ENCODE measurements around the gene SNX32. TPM values are rescaled to one million over a fixed set of nuclear protein-coding genes. Genes with fewer than 3 reads are reported as not detected.

SNX32 gene
- total RNA-seq, 1 experiment from 2014 or later: not detected

GRCh38 chr11:65794570-65795510 is 38.9 kb upstream of the SNX32 start:
- BruUV-seq (replicated peaks): no TSS peak
- H4K20me1 ChIP-seq (ENCODE audit: insufficient read depth): no peaks in the 10 kb centered on the region
- no peak overlapping the region for H3K9ac ChIP-seq (ENCODE audit: low read length)
- ChIA-PET RAD21 (ENCODE audit: low non-redundant PET in 1 of 2, low total read pairs in 2 of 2, uncharacterized antibody in 2 of 2, unreplicated experiment in 2 of 2) (no interaction called here), CTCF (no interaction called here), POLR2A (no interaction called here)
- no peak overlapping the region for H3K4me3 ChIP-seq (replicated peaks in 1 of 2; ENCODE audit: low read depth in 1 of 2, low read length in 2 of 2)
- intact Hi-C loops (cut with micrococcal nuclease): no loop called here
- DNase-seq (ENCODE audit: low read depth, low spot score): no peak
- H3K9me2 ChIP-seq (ENCODE audit: insufficient read depth): no peaks in the 10 kb centered on the region
- peaks cover 41 to 46% of the 10 kb centered on the region in 2 experiments for H3K4me1 ChIP-seq (ENCODE audit: control insufficient read depth in 1 of 2, insufficient read depth in 2 of 2, low read length in 2 of 2)
- no peak for ATAC-seq
- H2AFZ ChIP-seq (ENCODE audit: low read depth, low read length, poor library complexity, severe bottlenecking): no peak overlapping the region
- no peak for TF ChIP-seq TCF7L2 (IDR thresholded peaks at IDR 0.05; ENCODE audit: borderline replicate concordance, extremely low read depth, insufficient read depth, insufficient read length)
- TF ChIP-seq SP1 (IDR thresholded peaks at IDR 0.05; ENCODE audit: low read depth): no peak
- TF ChIP-seq POLR2A (IDR thresholded peaks at IDR 0.05; ENCODE audit: borderline replicate concordance, extremely low read depth, insufficient read depth, insufficient read length): no peak
- no peak for TF ChIP-seq SRF (IDR thresholded peaks at IDR 0.05; ENCODE audit: low read depth)
- TF ChIP-seq FOSL1 (IDR thresholded peaks at IDR 0.05; ENCODE audit: low read depth): no peak
- TF ChIP-seq EZH2phosphoT487 (IDR thresholded peaks at IDR 0.05; ENCODE audit: borderline replicate concordance): no peak
- no peak for TF ChIP-seq POLR2AphosphoS5 (IDR thresholded peaks at IDR 0.05; ENCODE audit: low read depth, low read length)
- TF ChIP-seq ZNF274 (IDR thresholded peaks at IDR 0.05; ENCODE audit: low read depth, low read length): no peak
- TF ChIP-seq, protein P1, sequence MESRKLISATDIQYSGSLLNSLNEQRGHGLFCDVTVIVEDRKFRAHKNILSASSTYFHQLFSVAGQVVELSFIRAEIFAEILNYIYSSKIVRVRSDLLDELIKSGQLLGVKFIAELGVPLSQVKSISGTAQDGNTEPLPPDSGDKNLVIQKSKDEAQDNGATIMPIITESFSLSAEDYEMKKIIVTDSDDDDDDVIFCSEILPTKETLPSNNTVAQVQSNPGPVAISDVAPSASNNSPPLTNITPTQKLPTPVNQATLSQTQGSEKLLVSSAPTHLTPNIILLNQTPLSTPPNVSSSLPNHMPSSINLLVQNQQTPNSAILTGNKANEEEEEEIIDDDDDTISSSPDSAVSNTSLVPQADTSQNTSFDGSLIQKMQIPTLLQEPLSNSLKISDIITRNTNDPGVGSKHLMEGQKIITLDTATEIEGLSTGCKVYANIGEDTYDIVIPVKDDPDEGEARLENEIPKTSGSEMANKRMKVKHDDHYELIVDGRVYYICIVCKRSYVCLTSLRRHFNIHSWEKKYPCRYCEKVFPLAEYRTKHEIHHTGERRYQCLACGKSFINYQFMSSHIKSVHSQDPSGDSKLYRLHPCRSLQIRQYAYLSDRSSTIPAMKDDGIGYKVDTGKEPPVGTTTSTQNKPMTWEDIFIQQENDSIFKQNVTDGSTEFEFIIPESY (IDR thresholded peaks at IDR 0.05; ENCODE audit: extremely low read depth, insufficient replicate concordance, low read length): no peak
- no peak for TF ChIP-seq EGR1 (IDR thresholded peaks at IDR 0.05; ENCODE audit: low read depth)
- no peak for TF ChIP-seq SIN3A (IDR thresholded peaks at IDR 0.05; ENCODE audit: low read depth)
- no peak for TF ChIP-seq CEBPB (IDR thresholded peaks at IDR 0.05; ENCODE audit: low read depth)
- H3K27ac ChIP-seq (ENCODE audit: low read depth, low read length): no peak overlapping the region
- no peak overlapping the region for H3K4me2 ChIP-seq (ENCODE audit: low read length)
- no peaks in the 10 kb centered on the region for H3K27me3 ChIP-seq (ENCODE audit: insufficient read depth, low read length)
- peaks cover 29% of the 10 kb centered on the region; the same call in 1 of the 2 replicates for H3K79me2 ChIP-seq (ENCODE audit: insufficient read depth, low read length)
- peaks cover 12 to 20% of the 10 kb centered on the region in 2 experiments; a peak in 3 of 4 replicates for H3K36me3 ChIP-seq (ENCODE audit: control insufficient read depth in 1 of 2, insufficient read depth in 2 of 2, low read length in 2 of 2)
- H3K9me3 ChIP-seq (ENCODE audit: control insufficient read depth in 1 of 2, insufficient read depth in 1 of 2, low read depth in 1 of 2, low read length in 2 of 2): no peaks in the 10 kb centered on the region

Data from HCT116 (cell line).